SK-N-SH (cell line): ENCODE results near the gene HLF. TPM values are rescaled to one million over a fixed set of nuclear protein-coding genes. Genes with fewer than 3 reads are reported as not detected.

Experiments
- CTCF ChIA-PET: fragments of 300-600, 350-600 bp; formaldehyde crosslinking; extraction: SDS; loops from one replicate; lab custom pipeline; 2021; lab: Yijun Ruan, JAX
- POLR2A ChIA-PET: fragments of 350-600 bp; sonication (Branson Sonifier 250); formaldehyde crosslinking; extraction: SDS; loops from one replicate; lab custom pipeline; 2020; ENCODE audit warnings: antibody characterized with exemption, inconsistent platforms; lab: Yijun Ruan, JAX
- DNase-seq: peaks from one replicate; pipeline ENCODE4 v3.0.0; 2012
- H2AFZ ChIP-seq: fragments of 200-600 bp; sonication (generic); 2 replicates; pipeline ENCODE4 v1.8.1; 2016; ENCODE audit warnings: antibody characterized with exemption, mild to moderate bottlenecking, low read depth
- H3F3A ChIP-seq: fragments of 200-600 bp; sonication (generic); replicated peaks from 2 replicates; pipeline ENCODE3; 2016; ENCODE audit warnings: antibody characterized with exemption, mild to moderate bottlenecking; ENCODE audit not compliant: insufficient read depth
- H3K27ac ChIP-seq, 2 experiments: fragments of 200-500 bp in 1 of 2; fragments of 200-600 bp in 1 of 2; sonication (Bioruptor generic) in 1 of 2; sonication (generic), shearing (Covaris generic) in 1 of 2; 2 replicates each; pipeline versions ENCODE4 v1.5.1 to v1.6.1; 2014 to 2016; ENCODE audit warnings: low read depth in 2 of 2, inconsistent platforms in 1 of 2, low read length in 1 of 2, mild to moderate bottlenecking in 1 of 2, mixed read lengths in 1 of 2
- H3K27me3 ChIP-seq: fragments of 200-600 bp; sonication (generic), shearing (Covaris generic); 2 replicates; pipeline ENCODE4 v1.6.1; 2016; ENCODE audit warnings: mixed run types; ENCODE audit not compliant: insufficient read depth
- H3K36me3 ChIP-seq, 2 experiments: fragments of 200-500 bp in 1 of 2; fragments of 200-600 bp in 1 of 2; sonication (Bioruptor generic) in 1 of 2; sonication (generic) in 1 of 2; replicated peaks in 1 of 2; 2 replicates each; pipeline versions ENCODE3 to v1.5.1; 2014 to 2016; ENCODE audit warnings: low read length in 1 of 2, mild to moderate bottlenecking in 1 of 2; ENCODE audit not compliant: insufficient read depth in 2 of 2, control insufficient read depth in 1 of 2
- H3K4me1 ChIP-seq, 2 experiments: fragments of 200-500 bp in 1 of 2; fragments of 200-600 bp in 1 of 2; sonication (Bioruptor generic) in 1 of 2; sonication (generic), shearing (Covaris generic) in 1 of 2; 2 replicates each; pipeline versions ENCODE4 v1.5.1 to v1.6.1; 2014 to 2016; ENCODE audit warnings: low read depth in 1 of 2, low read length in 1 of 2, mixed run types in 1 of 2; ENCODE audit not compliant: insufficient read depth in 2 of 2, control insufficient read depth in 1 of 2
- H3K4me2 ChIP-seq: fragments of 200-600 bp; sonication (generic), shearing (Covaris generic); 2 replicates; pipeline ENCODE4 v1.6.1; 2017; ENCODE audit warnings: mixed run types
- H3K4me3 ChIP-seq, 2 experiments: fragments of 200-500 bp in 1 of 2; fragments of 200-600 bp in 1 of 2; sonication (Bioruptor generic) in 1 of 2; sonication (generic), shearing (Covaris generic) in 1 of 2; 2 replicates each; pipeline versions ENCODE4 v1.5.1 to v1.8.1; 2014 to 2016; ENCODE audit warnings: low read depth in 2 of 2, inconsistent platforms in 1 of 2, low read length in 1 of 2, mild to moderate bottlenecking in 1 of 2, mixed read lengths in 1 of 2, moderate library complexity in 1 of 2
- H3K79me2 ChIP-seq: fragments of 200-600 bp; sonication (generic); 2 replicates; pipeline ENCODE4 v1.8.1; 2017; ENCODE audit warnings: mild to moderate bottlenecking; ENCODE audit not compliant: insufficient read depth
- H3K9ac ChIP-seq: fragments of 200-600 bp; sonication (generic); 2 replicates; pipeline ENCODE4 v1.6.1; 2017; ENCODE audit warnings: mixed run types
- H3K9me2 ChIP-seq: fragments of 200-600 bp; sonication (generic); 2 replicates; pipeline ENCODE4 v1.6.1; 2017; ENCODE audit warnings: mixed run types
- H3K9me3 ChIP-seq: fragments of 200-600 bp; sonication (generic); 2 replicates; pipeline ENCODE4 v1.6.1; 2017; ENCODE audit warnings: mixed run types, mild to moderate bottlenecking, moderate library complexity
- H4K20me1 ChIP-seq: fragments of 200-600 bp; sonication (generic); 2 replicates; pipeline ENCODE4 v1.6.1; 2017; ENCODE audit warnings: mild to moderate bottlenecking, mixed run types; ENCODE audit not compliant: insufficient read depth
- CHD2 ChIP-seq: fragments of 150-350 bp; IDR thresholded peaks from 2 replicates; pipeline ENCODE4 v1.6.1; 2018; ENCODE audit warnings: low read length; ENCODE audit not compliant: partially characterized antibody
- ELF1 ChIP-seq: IDR thresholded peaks from 2 replicates; pipeline ENCODE4 v1.4.0; 2012
- EP300 ChIP-seq, 2 experiments: IDR thresholded peaks; 2 replicates each; pipeline versions ENCODE4 v1.4.0 to v1.6.1; 2012; ENCODE audit warnings: borderline replicate concordance in 1 of 2, low read depth in 1 of 2, low read length in 1 of 2
- FOXM1 ChIP-seq: IDR thresholded peaks from 2 replicates; pipeline ENCODE4 v1.4.0; 2012; ENCODE audit warnings: low read depth, mild to moderate bottlenecking
- GABPA ChIP-seq: IDR thresholded peaks from 2 replicates; pipeline ENCODE4 v1.4.0; 2012; ENCODE audit warnings: low read depth, mild to moderate bottlenecking
- GATA2 ChIP-seq: sonication (generic); formaldehyde crosslinking; IDR thresholded peaks from 2 replicates; pipeline ENCODE4 v1.5.0; 2020; ENCODE audit warnings: mild to moderate bottlenecking, missing genetic modification reagents
- IRF3 ChIP-seq: fragments of 150-350 bp; IDR thresholded peaks from 2 replicates; pipeline ENCODE4 v1.6.1; 2016; ENCODE audit warnings: mild to moderate bottlenecking, low read depth, low read length
- JUND ChIP-seq: IDR thresholded peaks from 2 replicates; pipeline ENCODE4 v1.4.0; 2012
- MEF2A ChIP-seq: IDR thresholded peaks from 2 replicates; pipeline ENCODE4 v1.4.0; 2012; ENCODE audit warnings: low read depth, borderline replicate concordance
- MXI1 ChIP-seq: IDR thresholded peaks from 2 replicates; pipeline ENCODE4 v1.6.1; 2012; ENCODE audit warnings: mild to moderate bottlenecking, low read depth, low read length, improper control_type of control experiment
- PBX3 ChIP-seq: IDR thresholded peaks from 2 replicates; pipeline ENCODE4; 2012
- RCOR1 ChIP-seq: fragments of 150-350 bp; IDR thresholded peaks from 2 replicates; pipeline ENCODE4 v1.6.1; 2017; ENCODE audit warnings: antibody characterized with exemption, low read length
- SIN3A ChIP-seq: IDR thresholded peaks from 2 replicates; pipeline ENCODE4 v1.6.1; 2012; ENCODE audit warnings: low read depth, mild to moderate bottlenecking, low read length, moderate library complexity, borderline replicate concordance
- SMC3 ChIP-seq: IDR thresholded peaks from 2 replicates; pipeline ENCODE4 v1.6.1; 2012; ENCODE audit warnings: low read depth, low read length, improper control_type of control experiment
- TAF1 ChIP-seq: IDR thresholded peaks from 2 replicates; pipeline ENCODE4 v1.6.1; 2012; ENCODE audit warnings: low read depth, mild to moderate bottlenecking, low read length, moderate library complexity, borderline replicate concordance
- TCF12 ChIP-seq: IDR thresholded peaks from 2 replicates; pipeline ENCODE4 v1.4.0; 2012
- YY1 ChIP-seq: IDR thresholded peaks from 2 replicates; pipeline ENCODE4 v1.4.0; 2012; ENCODE audit warnings: low read depth, mild to moderate bottlenecking
- ZBTB33 ChIP-seq: IDR thresholded peaks from 2 replicates; pipeline ENCODE4 v1.4.0; 2012; ENCODE audit warnings: low read depth, borderline replicate concordance
- WGBS: methylation state at CpG from one replicate; pipeline ENCODE4 v1.1.6; 2017; ENCODE audit warnings: low lambda C conversion rate; 5-methylcytosine and 5-hydroxymethylcytosine counted together
- polyA plus RNA-seq, 3 experiments: library from polyadenylated mRNA; depleted of rRNA; stranded (reverse); fragments of >200 nt; gene quantifications; 2 replicates each; pipeline ENCODE4 v1.2.3, GENCODE V29; 2012
- TF ChIP-seq, protein P1 (sequence below): fragments of 150-350 bp; IDR thresholded peaks from 2 replicates; pipeline ENCODE4 v1.6.1; 2017; ENCODE audit warnings: antibody characterized with exemption, low read length, low read depth, borderline replicate concordance

HLF gene
- polyA plus RNA-seq, 1 of the 3 experiments (the other 2 are of a cell fraction): 0.03 TPM

GRCh38 chr17:55317284-55317683 lies 52.5 kb downstream of the HLF start:
- H3K4me2 ChIP-seq: no peak overlapping the region
- H3K4me1 ChIP-seq: no peaks in the 10 kb centered on the region
- H3K36me3 ChIP-seq: no peaks in the 10 kb centered on the region
- H3K79me2 ChIP-seq: no peaks in the 10 kb centered on the region
- H3K4me3 ChIP-seq: no peak overlapping the region
- no peak for TF ChIP-seq ELF1
- TF ChIP-seq RCOR1: no peak
- TF ChIP-seq EP300 (IDR thresholded peaks at IDR 0.05; ENCODE audit: borderline replicate concordance in 1 of 2, low read depth in 1 of 2, low read length in 1 of 2): no peak
- no peak for TF ChIP-seq SMC3
- TF ChIP-seq CHD2: no peak
- no peak for TF ChIP-seq TAF1
- no peak for TF ChIP-seq PBX3
- no peak for TF ChIP-seq IRF3
- TF ChIP-seq FOXM1: no peak
- H3K9me3 ChIP-seq: no peaks in the 10 kb centered on the region
- H3K9me2 ChIP-seq: no peaks in the 10 kb centered on the region
- H3K27me3 ChIP-seq: no peaks in the 10 kb centered on the region
- CTCF ChIA-PET: interaction anchor here (1.0 kb wide), 1 partner anchor 21 kb away, joined by 3 read pairs; no protein-coding TSS in a partner anchor
- H3K27ac ChIP-seq: no peak overlapping the region
- H3K9ac ChIP-seq: no peak overlapping the region
- H4K20me1 ChIP-seq: no peaks in the 10 kb centered on the region
- no peak for DNase-seq
- no peak overlapping the region for H2AFZ ChIP-seq
- WGBS: 58% methylated on average over 3 of the region's 3 CpGs
- POLR2A ChIA-PET: no interaction called here
- no peaks in the 10 kb centered on the region for H3F3A ChIP-seq

GRCh38 chr17:55318081-55318480 lies 53.3 kb downstream of the HLF start:
- no peak overlapping the region for H3K4me3 ChIP-seq
- H3K27me3 ChIP-seq: no peaks in the 10 kb centered on the region
- DNase-seq: no peak
- no peak overlapping the region for H3K4me2 ChIP-seq
- no peak overlapping the region for H3K9ac ChIP-seq
- CTCF ChIA-PET: interaction anchor here (1.0 kb wide), 1 partner anchor 21 kb away, joined by 3 read pairs; no protein-coding TSS in a partner anchor
- no peaks in the 10 kb centered on the region for H3K36me3 ChIP-seq
- no peak overlapping the region for H2AFZ ChIP-seq
- POLR2A ChIA-PET: no interaction called here
- H4K20me1 ChIP-seq: no peaks in the 10 kb centered on the region
- no peaks in the 10 kb centered on the region for H3F3A ChIP-seq
- H3K9me2 ChIP-seq: no peaks in the 10 kb centered on the region
- 58% methylated on average over 8 of the region's 8 CpGs for WGBS
- no peaks in the 10 kb centered on the region for H3K79me2 ChIP-seq
- TF ChIP-seq JUND: no peak
- TF ChIP-seq SIN3A: no peak
- no peak for TF ChIP-seq MEF2A
- TF ChIP-seq, protein P1, sequence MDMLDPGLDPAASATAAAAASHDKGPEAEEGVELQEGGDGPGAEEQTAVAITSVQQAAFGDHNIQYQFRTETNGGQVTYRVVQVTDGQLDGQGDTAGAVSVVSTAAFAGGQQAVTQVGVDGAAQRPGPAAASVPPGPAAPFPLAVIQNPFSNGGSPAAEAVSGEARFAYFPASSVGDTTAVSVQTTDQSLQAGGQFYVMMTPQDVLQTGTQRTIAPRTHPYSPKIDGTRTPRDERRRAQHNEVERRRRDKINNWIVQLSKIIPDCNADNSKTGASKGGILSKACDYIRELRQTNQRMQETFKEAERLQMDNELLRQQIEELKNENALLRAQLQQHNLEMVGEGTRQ: no peak
- TF ChIP-seq TCF12: no peak
- no peak for TF ChIP-seq YY1
- no peak for TF ChIP-seq IRF3
- TF ChIP-seq TAF1: no peak
- TF ChIP-seq MXI1: no peak
- TF ChIP-seq GATA2 (CRISPR knock-in tag): no peak
- no peak for TF ChIP-seq GABPA
- no peak for TF ChIP-seq ZBTB33
- TF ChIP-seq, all 33 proteins: peak for 0
- H3K27ac ChIP-seq: no peak overlapping the region
- no peaks in the 10 kb centered on the region for H3K9me3 ChIP-seq
- H3K4me1 ChIP-seq: no peaks in the 10 kb centered on the region
